Chondrocyte (in vitro differentiated cells): ENCODE measurements around the gene LHX6. TPM values are rescaled to one million over a fixed set of nuclear protein-coding genes. Genes with fewer than 3 reads are reported as not detected.

Experiments used
- DNase-seq: peaks from one replicate; pipeline ENCODE4 v3.0.0; 2021; ENCODE audit warnings: mixed read lengths, low spot score
- H3K27ac Mint-ChIP-seq: one replicate; pipeline ENCODE4 v1.8.0; 2021; ENCODE audit warnings: mild to moderate bottlenecking, moderate library complexity, mixed read lengths; ENCODE audit not compliant: unreplicated experiment
- H3K27me3 Mint-ChIP-seq: 2 replicates; pipeline ENCODE4 v1.8.0; 2021; ENCODE audit warnings: low read depth, mixed read lengths
- H3K36me3 Mint-ChIP-seq: 2 replicates; pipeline ENCODE4 v1.8.0; 2021; ENCODE audit warnings: low read depth, mixed read lengths
- H3K4me1 Mint-ChIP-seq: 2 replicates; pipeline ENCODE4 v1.8.0; 2021; ENCODE audit warnings: low read depth, mild to moderate bottlenecking, mixed read lengths
- H3K4me3 Mint-ChIP-seq: one replicate; pipeline ENCODE4 v1.8.0; 2021; ENCODE audit warnings: mild to moderate bottlenecking, moderate library complexity, mixed read lengths; ENCODE audit not compliant: unreplicated experiment
- H3K9me3 Mint-ChIP-seq: 2 replicates; pipeline ENCODE4 v1.8.0; 2021; ENCODE audit warnings: low read depth, mixed read lengths
- CTCF ChIP-seq: fragments of 200-600 bp; sonication (generic); IDR thresholded peaks from 2 replicates; pipeline ENCODE4 v1.5.0; 2021; ENCODE audit warnings: antibody characterized with exemption, mild to moderate bottlenecking, moderate library complexity
- total RNA-seq: library from RNA; stranded (reverse); gene quantifications from 3 replicates; pipeline ENCODE4 v1.2.1, GENCODE V29; 2021

LHX6 gene
- total RNA-seq, 1 donor from 2014 or later: not detected

GRCh38 chr9:122214507-122214906, 14.2 kb downstream of the LHX6 start:
- peak overlapping the region; percentile 47 for H3K4me3 Mint-ChIP-seq
- H3K36me3 Mint-ChIP-seq: no peaks in the 10 kb centered on the region
- no peak for DNase-seq
- no peaks in the 10 kb centered on the region for H3K9me3 Mint-ChIP-seq
- H3K4me1 Mint-ChIP-seq: peaks cover 21% of the 10 kb centered on the region
- H3K27me3 Mint-ChIP-seq: peaks cover 79% of the 10 kb centered on the region
- H3K27ac Mint-ChIP-seq: no peak overlapping the region
- no peak for TF ChIP-seq CTCF

GRCh38 chr9:122213589-122214413, 15.0 kb downstream of the LHX6 start:
- Mint-ChIP-seq H3K9me3 (no peaks in the 10 kb centered on the region), H3K4me3 (peak overlapping the region; percentile 49), H3K36me3 (no peaks in the 10 kb centered on the region), H3K27ac (no peak overlapping the region), H3K27me3 (peaks cover 75% of the 10 kb centered on the region), H3K4me1 (peaks cover 14% of the 10 kb centered on the region)
- DNase-seq: no peak
- TF ChIP-seq CTCF: peak; percentile 21

GRCh38 chr9:122213102-122213588, 15.6 kb downstream of the LHX6 start:
- no peak for TF ChIP-seq CTCF
- Mint-ChIP-seq H3K36me3 (no peaks in the 10 kb centered on the region), H3K4me3 (peak overlapping the region; percentile 49), H3K27ac (no peak overlapping the region), H3K9me3 (no peaks in the 10 kb centered on the region), H3K4me1 (peaks cover 9% of the 10 kb centered on the region), H3K27me3 (peaks cover 71% of the 10 kb centered on the region)
- DNase-seq: no peak

- no peak for TF ChIP-seq CTCF
- no peak overlapping the region for H3K27ac Mint-ChIP-seq
- H3K36me3 Mint-ChIP-seq: no peaks in the 10 kb centered on the region
- DNase-seq: no peak
- no peak overlapping the region for H3K4me3 Mint-ChIP-seq
- H3K4me1 Mint-ChIP-seq: peaks cover 5% of the 10 kb centered on the region
- peaks cover 70% of the 10 kb centered on the region for H3K27me3 Mint-ChIP-seq
- no peaks in the 10 kb centered on the region for H3K9me3 Mint-ChIP-seq
Observed at GRCh38 chr9:122212473-122213004, 16.2 kb downstream of the LHX6 start.

GRCh38 chr9:122209451-122209850, 19.3 kb downstream of the LHX6 start:
- H3K4me3 Mint-ChIP-seq: no peak overlapping the region
- peaks cover 47% of the 10 kb centered on the region for H3K27me3 Mint-ChIP-seq
- no peak for TF ChIP-seq CTCF
- no peaks in the 10 kb centered on the region for H3K9me3 Mint-ChIP-seq
- H3K36me3 Mint-ChIP-seq: no peaks in the 10 kb centered on the region
- H3K4me1 Mint-ChIP-seq: peaks cover 20% of the 10 kb centered on the region
- no peak for DNase-seq
- no peak overlapping the region for H3K27ac Mint-ChIP-seq
